Bronchial epithelial cell (primary cell): ENCODE results near the gene VAV2. TPM values are rescaled to one million over a fixed set of nuclear protein-coding genes. Genes with fewer than 3 reads are reported as not detected.

Experiments used
- DNase-seq: peaks from one replicate; pipeline ENCODE4 v3.0.0-alpha.2; 2010; ENCODE audit warnings: low read depth
- FAIRE-seq: peaks from 2 replicates; lab custom pipeline; 2011; peaks lifted over from hg19 to GRCh38; lab: Jason Lieb, UNC
- H3K27me3 ChIP-seq: 2 replicates; pipeline ENCODE4 v1.5.1; 2011; ENCODE audit warnings: low read length; ENCODE audit not compliant: control insufficient read depth, insufficient read depth
- H3K36me3 ChIP-seq: 2 replicates; pipeline ENCODE4 v1.5.1; 2011; ENCODE audit warnings: low read length; ENCODE audit not compliant: control insufficient read depth, insufficient read depth
- H3K4me3 ChIP-seq: 2 replicates; pipeline ENCODE4 v1.5.1; 2011; ENCODE audit warnings: mild to moderate bottlenecking, low read depth, low read length, control low read depth
- CTCF ChIP-seq: IDR thresholded peaks from 2 replicates; pipeline ENCODE4 v1.5.1; 2011; ENCODE audit warnings: mild to moderate bottlenecking, moderate library complexity, low read length, control low read depth, inconsistent platforms; ENCODE audit not compliant: insufficient read depth, severe bottlenecking
- total RNA-seq: library from RNA; depleted of rRNA; stranded (reverse); fragments of >200 nt; gene quantifications from 2 replicates; pipeline ENCODE4 v1.2.1, GENCODE V29; 2014

The VAV2 gene
- 23.0 and 46.6 TPM in 2 replicates for total RNA-seq

- TF ChIP-seq CTCF: no peak
- Histone ChIP-seq H3K36me3 (peaks cover 3% of the 10 kb centered on the region), H3K4me3 (peak within 1 kb of the TSS; percentile 78), H3K27me3 (no peaks in the 10 kb centered on the region)
- FAIRE-seq (no peak), DNase-seq (peak; percentile 34)
These were observed at the start of gene VAV2 for GRCh38 chr9:133991964-133992779. Gene VAV2 (minus strand): TSS chr9:133992324. CDS start chr9:133992278, 46 bp downstream.

- no peak for FAIRE-seq
- no peak for TF ChIP-seq CTCF
These were observed 49.5 kb upstream of the VAV2 start for GRCh38 chr9:134041649-134041962.

GRCh38 chr9:134040781-134041648 is 48.9 kb upstream of the VAV2 start:
- Histone ChIP-seq H3K4me3 (no peak overlapping the region), H3K27me3 (no peaks in the 10 kb centered on the region), H3K36me3 (peaks cover 24% of the 10 kb centered on the region)
- no peak for FAIRE-seq
- DNase-seq: no peak
- no peak for TF ChIP-seq CTCF

More at GRCh38 chr9:134041649-134041962, 49.5 kb upstream of the VAV2 start:
- no peak for DNase-seq
- Histone ChIP-seq H3K36me3 (peaks cover 23% of the 10 kb centered on the region), H3K27me3 (no peaks in the 10 kb centered on the region), H3K4me3 (no peak overlapping the region)

- Histone ChIP-seq H3K4me3 (no peak overlapping the region), H3K27me3 (no peaks in the 10 kb centered on the region), H3K36me3 (peaks cover 22% of the 10 kb centered on the region)
- no peak for FAIRE-seq
- no peak for DNase-seq
- TF ChIP-seq CTCF: no peak
These were observed 48.0 kb upstream of the VAV2 start for GRCh38 chr9:134040176-134040565.

GRCh38 chr9:134039386-134040175 is 47.5 kb upstream of the VAV2 start:
- Histone ChIP-seq H3K4me3 (no peak overlapping the region), H3K36me3 (peaks cover 26% of the 10 kb centered on the region), H3K27me3 (no peaks in the 10 kb centered on the region)
- no peak for TF ChIP-seq CTCF
- no peak for FAIRE-seq
- no peak for DNase-seq
